ENCODE data around the gene CTNNA2. TPM values are rescaled to one million over a fixed set of nuclear protein-coding genes. Genes with fewer than 3 reads are reported as not detected.

CTNNA2 gene
- total and polyA plus RNA-seq, 2 of the 8 experiments (the other 6 are each of a cell fraction or from before 2014, with no cell fraction given) = 3.9 to 9.0 TPM

GRCh38 chr2:79573895-79574674 lies 61.2 kb downstream of the CTNNA2 start (continued):
- TF ChIP-seq GTF2F1 (IDR thresholded peaks at IDR 0.05; ENCODE audit: borderline replicate concordance, low read depth, low read length) (no peak), POU5F1 (IDR thresholded peaks at IDR 0.05; ENCODE audit: low read depth, low read length) (no peak), HDAC6 (IDR thresholded peaks at IDR 0.05; ENCODE audit: low read depth, low read length) (no peak), SRF (IDR thresholded peaks at IDR 0.05; ENCODE audit: low read depth, low read length) (no peak)

Measured in H1 (cell line).